NCI-H2196 treated with DMSO at 0.1 percent for 48 hours (cell line): ENCODE measurements around the gene H2BK1.
A peak's percentile ranks its signal among the peaks of the same experiment; 100 is the strongest.

Source experiments
- DNase-seq: peaks from one replicate; lab custom pipeline; 2025; ENCODE audit not compliant: unreplicated experiment; lab: John Stamatoyannopoulos, UW

The H2BK1 gene

GRCh38 chr7:151179946-151180345, 30.3 kb downstream of the H2BK1 start:
- DNase-seq = no peak

GRCh38 chr7:151179287-151179860, 30.9 kb downstream of the H2BK1 start:
- DNase-seq = no peak

DNA sequence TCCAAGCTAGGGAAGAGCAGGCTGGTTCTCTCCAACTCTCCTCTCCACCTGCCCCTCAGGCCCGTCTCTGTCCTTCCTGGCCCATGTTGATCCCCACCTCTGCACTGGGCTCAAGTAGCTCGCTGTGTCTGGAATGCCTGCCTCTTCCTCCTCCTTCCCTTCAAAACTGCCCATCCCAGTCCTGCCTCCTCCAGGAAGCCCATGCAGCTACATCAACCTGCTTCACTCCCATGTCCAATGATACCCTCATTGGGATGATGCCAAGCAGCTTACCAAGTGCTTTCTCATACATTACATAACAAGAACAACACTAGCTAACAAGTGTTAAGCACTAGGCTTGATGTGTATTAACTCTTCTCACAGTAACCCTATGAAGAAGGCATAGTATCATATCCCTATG, 31.5 kb downstream of the H2BK1 start:
- DNase-seq = no peak

- no peak for DNase-seq
Measured at GRCh38 chr7:151178236-151178635, 32.1 kb downstream of the H2BK1 start.

- no peak for DNase-seq
Measured at GRCh38 chr7:151177310-151177709, 33.0 kb downstream of the H2BK1 start.

DNA sequence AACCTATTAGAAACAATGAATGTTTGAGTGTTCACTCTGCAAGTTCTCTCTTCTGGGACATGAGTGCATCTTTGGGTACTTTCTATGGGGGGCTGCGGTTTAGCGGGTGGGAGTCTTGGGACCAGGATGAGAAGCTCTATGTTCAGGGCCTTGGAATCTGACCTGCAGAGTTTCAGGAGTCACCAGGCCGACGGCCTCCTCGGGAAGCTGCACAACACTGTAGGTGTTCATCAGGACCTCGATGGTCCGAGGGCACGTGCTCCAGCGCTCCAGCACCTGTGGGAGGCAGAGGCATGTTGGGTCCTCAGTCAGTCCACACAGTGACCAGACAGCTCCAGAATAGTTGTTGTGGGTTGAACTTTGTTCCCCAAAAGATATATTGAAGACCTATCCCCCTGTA, 33.9 kb downstream of the H2BK1 start:
- DNase-seq = no peak

DNA sequence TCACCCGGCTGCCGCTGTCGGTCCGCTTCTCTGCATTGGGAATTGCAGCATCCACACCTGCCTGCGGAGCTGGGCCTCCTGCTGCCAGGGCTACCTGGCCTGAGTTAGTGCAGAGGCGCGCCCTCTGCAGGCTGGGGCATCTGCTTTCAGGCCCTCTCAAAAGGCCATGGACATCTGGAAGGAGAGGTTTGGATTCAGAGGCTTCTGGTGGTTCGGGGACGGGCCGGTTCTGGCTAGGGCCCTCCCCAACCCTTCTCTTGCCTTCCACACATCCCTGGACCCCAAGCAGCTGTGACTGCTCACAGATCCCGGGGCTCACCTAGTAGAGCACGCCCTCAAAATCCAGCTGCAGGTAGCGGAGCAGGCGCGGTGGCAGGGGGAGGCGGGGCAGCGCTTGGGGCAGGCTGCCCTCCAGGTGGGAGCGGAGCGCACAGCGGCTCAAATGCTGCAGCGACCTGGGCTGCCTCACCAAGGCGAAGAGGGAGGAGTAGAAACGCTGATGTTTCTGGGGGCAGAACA, 34.4 kb downstream of the H2BK1 start:
- no peak for DNase-seq

GRCh38 chr7:151175047-151175792, 35.1 kb downstream of the H2BK1 start:
- no peak for DNase-seq

DNA sequence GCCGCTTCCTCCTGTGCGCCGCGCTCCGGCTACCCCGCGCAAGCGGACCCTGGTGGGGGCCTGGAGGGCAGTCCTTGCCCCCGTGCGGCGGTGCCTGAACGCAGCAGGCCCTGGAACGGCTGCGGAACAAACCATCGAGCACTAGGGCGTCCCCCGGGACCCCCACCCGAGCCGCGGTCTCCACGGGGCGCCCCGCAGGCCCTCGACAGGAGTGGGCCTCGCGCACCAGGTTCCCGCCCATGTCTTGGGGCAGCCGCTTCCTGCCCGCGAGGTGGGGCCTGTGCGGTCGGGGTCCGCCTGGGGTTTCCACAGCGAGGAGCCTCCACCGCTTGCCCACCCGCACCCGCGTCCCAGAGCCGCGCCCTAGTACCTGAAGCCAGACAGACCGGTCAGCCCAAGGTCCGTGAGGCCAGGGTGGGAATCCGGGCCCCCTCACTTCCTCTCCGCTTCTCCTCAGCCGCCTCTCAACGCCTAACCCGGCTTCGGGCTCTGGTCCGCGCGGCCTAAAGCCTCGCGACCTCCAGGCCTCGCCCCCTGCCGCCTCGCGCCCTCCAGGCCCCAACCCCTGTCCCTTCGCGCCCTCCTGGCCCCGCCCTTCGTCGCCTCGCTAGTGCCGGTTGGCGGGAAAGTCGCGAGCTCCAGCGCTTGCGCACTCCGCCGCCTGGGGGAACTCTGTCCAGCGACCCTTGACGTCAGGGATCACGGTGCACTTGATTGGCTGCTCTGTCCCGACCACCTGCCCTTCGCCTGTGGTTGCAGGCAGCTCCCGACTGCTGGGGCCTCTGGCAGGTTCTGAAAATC, 35.8 kb downstream of the H2BK1 start:
- no peak for DNase-seq

DNA sequence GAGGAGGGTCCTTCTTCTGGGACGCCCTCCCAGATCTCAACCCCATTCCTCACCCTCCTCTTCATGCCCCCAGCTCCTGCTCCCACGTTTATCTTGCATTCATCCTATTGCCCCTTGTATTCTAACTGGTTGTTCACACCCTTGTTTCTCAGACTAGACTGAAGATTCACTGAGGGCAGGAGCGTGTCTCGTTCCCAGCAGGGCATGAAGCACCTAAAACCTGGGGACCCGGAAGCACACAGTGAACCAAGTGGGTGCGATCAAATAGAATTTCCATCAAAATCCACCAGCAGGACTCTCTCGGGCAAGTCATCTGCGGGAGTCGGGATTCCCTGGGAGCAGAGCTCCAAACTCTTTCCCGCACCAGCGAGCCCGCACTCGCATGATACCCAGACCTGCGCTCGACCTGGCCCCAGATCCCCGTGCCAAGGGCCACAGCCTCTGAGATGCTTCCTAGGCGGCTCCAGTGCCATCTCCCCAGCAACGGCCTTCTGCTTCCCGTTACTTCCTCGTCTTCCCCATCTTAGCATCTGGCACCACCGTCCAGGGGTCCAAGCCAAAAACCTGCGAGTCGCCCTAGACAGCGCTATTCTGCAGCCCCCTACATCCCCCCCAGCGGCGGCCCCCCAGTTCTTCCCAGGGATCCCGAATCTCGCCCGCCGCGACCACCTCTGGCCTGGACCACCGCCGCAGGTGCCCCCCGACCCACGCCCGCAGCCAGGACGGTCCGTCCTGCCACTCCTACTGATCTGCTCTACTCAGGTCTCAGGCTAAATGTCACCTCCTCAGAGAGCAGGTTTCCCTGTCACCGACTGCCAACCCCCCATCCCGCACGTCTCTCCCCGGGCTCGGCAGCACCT, 36.7 kb downstream of the H2BK1 start:
- no peak for DNase-seq

DNA sequence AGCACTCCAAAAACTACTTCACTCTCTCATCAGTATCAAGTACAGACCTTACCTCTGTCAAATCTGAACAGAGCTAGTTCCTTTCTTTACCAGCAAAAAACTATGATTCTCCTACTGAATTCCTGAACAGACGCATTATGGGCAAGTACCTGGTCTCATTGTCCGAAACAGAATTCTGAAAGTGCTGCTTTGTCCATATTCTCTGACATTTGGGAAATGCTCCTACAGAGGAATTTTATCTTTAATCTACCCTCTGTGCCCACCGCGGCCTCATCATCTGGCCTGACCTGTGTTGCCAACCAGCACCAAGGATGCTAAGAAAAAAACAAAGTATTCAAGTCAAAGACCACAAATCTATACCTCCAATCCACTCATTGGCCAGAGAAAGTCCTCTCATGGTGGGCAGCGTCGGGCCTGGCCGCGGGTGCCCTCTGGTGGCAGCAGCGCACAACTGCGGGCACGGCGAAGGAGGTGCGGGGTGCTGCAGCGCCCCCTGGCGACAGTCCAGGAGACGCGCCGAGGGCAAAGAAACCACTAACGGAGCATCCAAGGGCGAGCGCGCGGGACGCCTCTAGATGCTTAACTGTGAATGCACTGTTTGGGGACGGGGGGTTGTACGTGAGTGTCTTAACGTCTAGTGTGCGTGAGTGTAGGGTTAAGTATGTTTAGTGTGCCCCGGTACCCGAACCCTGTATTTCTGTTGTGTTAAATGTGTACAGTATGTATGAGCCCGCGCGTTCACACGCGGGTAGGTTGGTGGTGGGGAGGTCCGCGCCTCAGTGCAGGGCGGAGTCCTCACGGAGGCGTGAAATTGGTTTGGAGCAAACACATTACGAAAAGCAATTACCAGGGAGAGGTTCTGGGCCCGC, 37.8 kb downstream of the H2BK1 start:
- DNase-seq = peak; percentile 14

- no peak for DNase-seq
Measured at GRCh38 chr7:151168787-151169162, 41.5 kb downstream of the H2BK1 start.

DNA sequence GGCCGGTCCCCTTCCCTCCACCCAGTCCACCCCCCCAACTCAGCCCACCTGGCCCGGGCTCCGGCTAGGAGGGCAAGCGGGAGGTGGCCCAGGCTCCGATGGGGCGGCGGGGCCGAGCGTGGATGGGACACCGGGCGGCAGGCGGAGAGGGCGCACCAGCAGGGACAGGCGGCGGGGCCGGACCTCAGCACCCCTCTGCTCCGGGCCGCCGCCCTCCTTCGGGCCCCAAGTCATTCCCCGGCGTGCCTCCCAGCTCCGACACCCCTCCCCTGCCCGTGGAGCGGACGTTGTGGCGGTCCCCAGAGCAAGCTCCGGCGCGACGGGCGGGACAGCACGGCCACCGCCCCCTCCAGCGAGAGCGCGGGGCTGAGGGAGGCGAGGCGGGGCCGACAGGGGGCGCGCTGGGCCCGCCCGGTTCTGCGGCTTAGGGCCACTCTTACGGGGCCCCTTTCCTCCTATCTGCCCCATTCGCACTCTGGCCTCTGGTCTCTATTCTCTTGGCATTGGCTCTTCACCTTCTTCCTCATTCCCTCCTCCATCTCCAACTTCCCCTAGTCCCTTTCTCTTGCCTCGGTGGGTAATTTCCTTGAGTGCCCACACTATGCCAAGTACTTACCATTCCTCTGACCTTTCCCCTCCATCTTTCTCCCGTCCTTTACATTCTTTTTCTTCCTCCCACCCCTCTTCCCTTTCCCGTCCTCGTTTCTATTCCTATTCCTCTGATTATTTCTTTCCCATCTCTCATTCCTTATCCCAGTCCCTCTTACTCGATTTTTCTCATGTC, 42.1 kb downstream of the H2BK1 start:
- no peak for DNase-seq

DNA sequence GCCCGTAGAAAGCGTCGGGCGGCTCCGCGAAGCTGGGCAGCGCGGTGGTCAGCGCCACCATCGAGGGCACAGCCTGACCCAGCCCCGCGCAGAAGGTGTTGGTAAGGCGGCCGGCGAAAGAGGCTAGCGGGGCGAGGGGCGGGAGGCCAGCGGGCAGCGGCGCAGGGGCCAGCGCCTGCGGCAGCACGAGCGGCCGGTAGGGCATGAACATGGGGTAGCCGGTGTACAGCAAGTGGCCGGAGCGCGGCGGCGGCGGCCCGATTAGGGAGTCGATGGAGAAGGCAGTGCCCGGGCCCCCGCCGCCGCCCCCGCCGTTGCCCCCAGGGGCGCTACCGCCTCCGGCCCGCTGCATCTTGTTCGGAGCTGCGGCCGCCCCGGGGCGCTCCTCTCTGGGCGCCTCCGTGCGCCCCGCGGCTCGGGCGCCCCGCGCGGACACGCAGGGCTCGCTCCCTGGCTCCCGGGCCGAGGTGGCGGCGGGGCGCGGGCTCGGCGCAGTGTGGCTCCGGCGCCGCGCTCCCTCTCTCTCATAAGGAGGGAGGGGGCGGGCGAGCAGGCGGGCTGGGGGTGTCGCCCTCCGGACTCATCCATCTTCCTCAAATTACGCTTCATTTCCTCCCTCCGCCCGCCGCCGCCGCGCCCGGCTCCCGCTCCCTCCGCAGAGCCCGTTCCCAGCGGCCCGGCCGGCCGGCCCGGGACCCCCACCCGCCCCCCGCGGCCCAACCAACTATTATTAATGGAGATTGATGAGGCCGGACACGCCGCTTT, 42.9 kb downstream of the H2BK1 start, which contains the start of gene GBX1:
Gene GBX1, minus strand, starts transcription at position 498 of the 765 bp plus-strand sequence. Its CDS starts 146 bp downstream, at position 352.
- DNase-seq = no peak

- no peak for DNase-seq
Measured at GRCh38 chr7:151166629-151167196, 43.6 kb downstream of the H2BK1 start.

DNA sequence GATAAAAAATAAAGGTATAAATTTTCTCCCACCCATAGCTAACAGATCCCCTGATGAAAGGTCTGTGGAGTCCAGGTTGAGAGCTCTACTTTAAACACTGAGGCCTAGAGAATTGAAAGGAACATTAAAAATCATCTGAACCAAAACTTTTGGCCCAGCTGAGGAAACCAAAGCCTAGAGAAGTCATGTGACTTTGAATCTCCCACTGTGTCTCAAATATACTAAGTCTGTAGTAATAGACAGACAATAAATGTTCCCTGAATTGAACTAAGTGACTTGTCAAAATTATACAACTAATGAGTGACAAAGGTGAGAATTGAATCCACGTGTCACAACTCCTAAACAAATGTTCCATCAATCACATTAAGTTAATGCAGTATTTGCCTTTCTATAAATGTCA, 48.5 kb downstream of the H2BK1 start:
- no peak for DNase-seq
